NCI-H2107 treated with DMSO at 0.1 percent for 48 hours (cell line): Measurements from ENCODE around the gene SLC1A7.

Experiments used
- DNase-seq: peaks from one replicate; lab custom pipeline; 2025; ENCODE audit not compliant: unreplicated experiment; lab: John Stamatoyannopoulos, UW

Gene SLC1A7

GRCh38 chr1:53062708-53063591, 79.5 kb downstream of the SLC1A7 start:
- DNase-seq: no peak

- peak; percentile 13 for DNase-seq
Measured at GRCh38 chr1:53061859-53062707, 80.4 kb downstream of the SLC1A7 start, which contains the start of gene PODN. Gene PODN, plus strand, starts transcription at chr1:53062213. Its CDS starts 7,643 bp downstream, at chr1:53069856.

- no peak for DNase-seq
Measured at GRCh38 chr1:53061123-53061858, 81.1 kb downstream of the SLC1A7 start.

GRCh38 chr1:53060579-53060978, 81.9 kb downstream of the SLC1A7 start:
- no peak for DNase-seq

- DNase-seq: no peak
Measured at GRCh38 chr1:53057127-53057526, 85.3 kb downstream of the SLC1A7 start.

GRCh38 chr1:53051676-53052075, 90.8 kb downstream of the SLC1A7 start:
- DNase-seq: no peak

GRCh38 chr1:53050310-53050709, 92.1 kb downstream of the SLC1A7 start:
- no peak for DNase-seq

- DNase-seq: no peak
Measured at GRCh38 chr1:53049574-53049967, 92.9 kb downstream of the SLC1A7 start.

- DNase-seq: no peak
Measured at GRCh38 chr1:53048960-53049573, 93.4 kb downstream of the SLC1A7 start.

GRCh38 chr1:53047737-53048736, 94.4 kb downstream of the SLC1A7 start:
- peak; percentile 96 for DNase-seq

- no peak for DNase-seq
Measured at GRCh38 chr1:53046930-53047329, 95.5 kb downstream of the SLC1A7 start.

GRCh38 chr1:53044926-53045325, 97.5 kb downstream of the SLC1A7 start:
- no peak for DNase-seq

GRCh38 chr1:53043271-53043670, 99.2 kb downstream of the SLC1A7 start:
- no peak for DNase-seq

GRCh38 chr1:53038566-53038965, 103.9 kb downstream of the SLC1A7 start:
- no peak for DNase-seq
